Neuronal stem cell (in vitro differentiated cells): ENCODE data around the gene SLC34A2. TPM values are rescaled to one million over a fixed set of nuclear protein-coding genes. Genes with fewer than 3 reads are reported as not detected.

Experiments
- DNase-seq: peaks from one replicate; pipeline ENCODE4 v3.0.0-alpha.2; 2013; ENCODE audit warnings: low spot score
- H2AFZ ChIP-seq: one replicate; pipeline ENCODE4 v1.6.1; 2013; ENCODE audit warnings: mild to moderate bottlenecking, low read length, inconsistent platforms
- H2AK5ac ChIP-seq: 2 replicates; pipeline ENCODE4 v1.6.1; 2013; ENCODE audit warnings: low read depth, mild to moderate bottlenecking, inconsistent platforms, low read length, moderate library complexity, mixed read lengths
- H2BK120ac ChIP-seq: 2 replicates; pipeline ENCODE4 v1.6.1; 2013; ENCODE audit warnings: low read depth, mild to moderate bottlenecking, inconsistent platforms, low read length, moderate library complexity, mixed read lengths
- H2BK12ac ChIP-seq: one replicate; pipeline ENCODE4 v1.6.1; 2013; ENCODE audit warnings: low read length, inconsistent platforms
- H2BK15ac ChIP-seq: 2 replicates; pipeline ENCODE4 v1.6.1; 2013; ENCODE audit warnings: mild to moderate bottlenecking, low read length, inconsistent platforms, mixed read lengths
- H2BK5ac ChIP-seq: one replicate; pipeline ENCODE4 v1.6.1; 2013; ENCODE audit warnings: inconsistent platforms, mild to moderate bottlenecking, low read length, moderate library complexity
- H3K14ac ChIP-seq: one replicate; pipeline ENCODE4 v1.6.1; 2013; ENCODE audit warnings: low read length, inconsistent platforms
- H3K18ac ChIP-seq: 2 replicates; pipeline ENCODE4 v1.6.1; 2013; ENCODE audit warnings: low read length, inconsistent platforms
- H3K23ac ChIP-seq: 2 replicates; pipeline ENCODE4 v1.6.1; 2013; ENCODE audit warnings: low read depth, mild to moderate bottlenecking, mixed read lengths, low read length, inconsistent platforms; ENCODE audit not compliant: poor library complexity
- H3K27ac ChIP-seq: replicated peaks from 3 replicates; pipeline ENCODE4 v1.5.1; 2013; ENCODE audit warnings: low read length, inconsistent platforms
- H3K27me3 ChIP-seq, 3 experiments: 2 replicates each; pipeline ENCODE4 v1.6.1; 2013; ENCODE audit warnings: low read length in 3 of 3, mild to moderate bottlenecking in 2 of 3, inconsistent platforms in 1 of 3, low read depth in 1 of 3, mixed read lengths in 1 of 3, moderate library complexity in 1 of 3; ENCODE audit not compliant: control insufficient read depth in 3 of 3, insufficient read depth in 3 of 3
- H3K36me3 ChIP-seq, 2 donors: replicated peaks in 1 of 2; 2 replicates each; pipeline ENCODE4 v1.6.1; 2013; ENCODE audit warnings: low read length in 2 of 2; ENCODE audit not compliant: control insufficient read depth in 2 of 2, insufficient read depth in 2 of 2
- H3K4ac ChIP-seq: 2 replicates; pipeline ENCODE4 v1.6.1; 2013; ENCODE audit warnings: inconsistent platforms, mild to moderate bottlenecking, low read length, moderate library complexity
- H3K4me1 ChIP-seq, 2 donors: 1 replicate in 1 of 2; 2 replicates in 1 of 2; pipeline ENCODE4 v1.6.1; 2013; ENCODE audit warnings: low read length in 2 of 2, low read depth in 1 of 2; ENCODE audit not compliant: control insufficient read depth in 2 of 2, insufficient read depth in 1 of 2
- H3K4me2 ChIP-seq: one replicate; pipeline ENCODE4 v1.6.1; 2013; ENCODE audit warnings: mild to moderate bottlenecking, low read length, inconsistent platforms; ENCODE audit not compliant: insufficient read depth, poor library complexity, severe bottlenecking
- H3K4me3 ChIP-seq, 2 donors: 2 replicates each; pipeline ENCODE4 v1.5.1; 2013; ENCODE audit warnings: low read length in 2 of 2, mild to moderate bottlenecking in 2 of 2, inconsistent platforms in 1 of 2, moderate library complexity in 1 of 2
- H3K79me1 ChIP-seq: one replicate; pipeline ENCODE4 v1.6.1; 2013; ENCODE audit warnings: low read depth, mild to moderate bottlenecking, inconsistent platforms, low read length, moderate library complexity
- H3K9ac ChIP-seq: one replicate; pipeline ENCODE4 v1.6.1; 2013; ENCODE audit warnings: mild to moderate bottlenecking, low read depth, low read length, inconsistent platforms; ENCODE audit not compliant: poor library complexity
- H3K9me3 ChIP-seq, 2 donors: replicated peaks in 1 of 2; 2 replicates each; pipeline versions ENCODE3 to v1.6.1; 2013; ENCODE audit warnings: low read length in 2 of 2, mild to moderate bottlenecking in 2 of 2, inconsistent platforms in 1 of 2, low read depth in 1 of 2, mixed read lengths in 1 of 2, moderate library complexity in 1 of 2; ENCODE audit not compliant: control insufficient read depth in 2 of 2, insufficient read depth in 1 of 2
- H4K8ac ChIP-seq: one replicate; pipeline ENCODE4 v1.6.1; 2013; ENCODE audit warnings: low read depth, mild to moderate bottlenecking, inconsistent platforms, low read length, moderate library complexity
- H4K91ac ChIP-seq: one replicate; pipeline ENCODE4 v1.6.1; 2013; ENCODE audit warnings: low read length, low read depth, mild to moderate bottlenecking, inconsistent platforms; ENCODE audit not compliant: poor library complexity
- WGBS, 2 donors: extraction: QIAGEN DNeasy Blood & Tissue Kit; methylation state at CpG; one replicate each; pipeline ENCODE4 v1.1.7; 2013; ENCODE audit warnings: missing lambda C conversion rate in 2 of 2, mixed read lengths in 1 of 2; ENCODE audit not compliant: insufficient read length in 2 of 2, insufficient replicate concordance in 1 of 2; ENCODE audit errors: extremely low coverage in 2 of 2; 5-methylcytosine and 5-hydroxymethylcytosine counted together
- small RNA-seq: library from polyadenylated mRNA; stranded (forward); fragments of <200 nt; extraction: miRNeasy Mini kit (QIAGEN cat#:217004); gene quantifications from one replicate; pipeline ENCODE3, GENCODE V24; 2013; ENCODE audit not compliant: insufficient read depth

Gene SLC34A2

GRCh38 chr4:25723409-25723808, 67.8 kb downstream of the SLC34A2 start:
- no peak for DNase-seq
- Histone ChIP-seq H3K27ac (no peak overlapping the region), H3K4me3 (no peak overlapping the region), H3K4ac (no peak overlapping the region), H2BK5ac (no peak overlapping the region), H2AK5ac (no peak overlapping the region), H3K23ac (no peak overlapping the region), H2BK15ac (no peak overlapping the region), H4K8ac (no peak overlapping the region), H4K91ac (no peak overlapping the region), H3K4me2 (no peak overlapping the region), H3K9me3 (no peaks in the 10 kb centered on the region), H2AFZ (no peak overlapping the region), H2BK12ac (no peak overlapping the region), H2BK120ac (no peak overlapping the region), H3K14ac (no peak overlapping the region), H3K36me3 (no peaks in the 10 kb centered on the region), H3K18ac (no peak overlapping the region), H3K79me1 (no peaks in the 10 kb centered on the region), H3K27me3 (no peaks in the 10 kb centered on the region), H3K4me1 (peaks cover 0 to 4% of the 10 kb centered on the region in 2 donors), H3K9ac (no peak overlapping the region)
- WGBS, 2 donors: no CpG with 5 or more reads among the region's 1 CpG

GRCh38 chr4:25725870-25726269, 70.2 kb downstream of the SLC34A2 start:
- DNase-seq: no peak
- Histone ChIP-seq H3K4me3 (peak overlapping the region in 1 of 2 donors; percentile 12), H3K79me1 (no peaks in the 10 kb centered on the region), H3K18ac (no peak overlapping the region), H3K9me3 (no peaks in the 10 kb centered on the region), H3K9ac (no peak overlapping the region), H2BK5ac (no peak overlapping the region), H2AFZ (no peak overlapping the region), H4K91ac (no peak overlapping the region), H3K4me1 (peaks cover 0 to 6% of the 10 kb centered on the region in 2 donors), H3K4ac (no peak overlapping the region), H3K23ac (no peak overlapping the region), H2BK120ac (no peak overlapping the region), H3K4me2 (no peak overlapping the region), H2BK15ac (no peak overlapping the region), H4K8ac (no peak overlapping the region), H3K27me3 (no peaks in the 10 kb centered on the region), H2AK5ac (no peak overlapping the region), H3K27ac (no peak overlapping the region), H3K36me3 (no peaks in the 10 kb centered on the region), H2BK12ac (no peak overlapping the region), H3K14ac (no peak overlapping the region)
- no CpG with 5 or more reads among the region's 7 CpGs for WGBS, 2 donors

- WGBS, 2 donors: no CpG with 5 or more reads among the region's 9 CpGs
- Histone ChIP-seq H3K4me3 (no peak overlapping the region), H3K4me1 (peaks cover 0 to 6% of the 10 kb centered on the region in 2 donors), H3K9ac (no peak overlapping the region), H2BK12ac (no peak overlapping the region), H3K27ac (no peak overlapping the region), H3K36me3 (no peaks in the 10 kb centered on the region), H3K23ac (no peak overlapping the region), H2AK5ac (no peak overlapping the region), H3K14ac (no peak overlapping the region), H3K4ac (no peak overlapping the region), H2BK15ac (no peak overlapping the region), H2BK120ac (no peak overlapping the region), H3K18ac (peak overlapping the region; percentile 67), H3K9me3 (no peaks in the 10 kb centered on the region), H2BK5ac (no peak overlapping the region), H4K8ac (no peak overlapping the region), H2AFZ (peak overlapping the region; percentile 21), H3K4me2 (no peak overlapping the region), H4K91ac (no peak overlapping the region), H3K79me1 (no peaks in the 10 kb centered on the region), H3K27me3 (no peaks in the 10 kb centered on the region)
- DNase-seq: no peak
Measured at GRCh38 chr4:25727711-25728493, 72.3 kb downstream of the SLC34A2 start.

Small RNAs within 50 kb of the gene (small RNA-seq; reads per million reads assigned to genes)
- gene AC092436.3 (not detected), gene MTND4LP22 (not detected), gene RPS29P11 (not detected)
